Adrenal gland (tissue), 12 donors: Measurements from ENCODE around the gene IDS. TPM values are rescaled to one million over a fixed set of nuclear protein-coding genes. Genes with fewer than 3 reads are reported as not detected.

ENCODE experiments used
- DNase-seq, 7 donors: peaks; one replicate each; pipeline ENCODE4 v3.0.0-alpha.2; 2019 to 2020
- H3K27ac ChIP-seq, 5 donors: fragments of 200-600 bp; sonication (generic) in 4 of 5; 1 replicate in 3 of 5; 2 replicates in 2 of 5; pipeline versions ENCODE4 v1.5.1 to v1.8.0; 2016 to 2020; ENCODE audit warnings: mild to moderate bottlenecking in 1 of 5
- H3K27me3 ChIP-seq: fragments of 200-600 bp; 2 replicates; pipeline ENCODE4 v1.8.0; 2021
- H3K36me3 ChIP-seq, 2 donors: fragments of 200-600 bp; replicated peaks in 1 of 2; 1 replicate in 1 of 2; 2 replicates in 1 of 2; pipeline versions ENCODE4 v1.5.1 to v1.8.0; 2018 to 2022
- H3K4me1 ChIP-seq, 2 donors: fragments of 200-600 bp; replicated peaks in 1 of 2; 1 replicate in 1 of 2; 2 replicates in 1 of 2; pipeline versions ENCODE4 v1.5.1 to v1.8.0; 2018 to 2021
- H3K4me3 ChIP-seq, 4 donors: fragments of 200-600 bp; sonication (generic) in 3 of 4; one replicate each; pipeline ENCODE4 v1.5.1; 2016 to 2018
- H3K9me3 ChIP-seq, 3 donors: fragments of 200-600 bp; sonication (generic) in 1 of 3; replicated peaks in 1 of 3; 1 replicate in 2 of 3; 2 replicates in 1 of 3; pipeline versions ENCODE4 v1.5.1 to v1.8.0; 2016 to 2021
- POLR2A ChIP-seq, 2 donors: fragments of 450-650 bp; IDR thresholded peaks; one replicate each; pipeline ENCODE4 v1.6.1; 2017; ENCODE audit warnings: antibody characterized with exemption in 2 of 2, mild to moderate bottlenecking in 2 of 2, moderate library complexity in 1 of 2
- WGBS, 4 donors: extraction: QIAGEN DNeasy Blood & Tissue Kit in 2 of 4; methylation state at CpG; one replicate each; pipeline versions ENCODE4 v1.1.5 to v1.1.7; 2013 to 2017; 5-methylcytosine and 5-hydroxymethylcytosine counted together
- intact Hi-C, 2 donors: fragments of 100-400 bp; cut with DNase I; formaldehyde crosslinking; loops; one replicate each; pipeline versions ENCODE4 v1.14.1 to v1.15.0; 2022 to 2023
- polyA plus RNA-seq, 3 donors: library from polyadenylated mRNA; stranded (reverse); fragments of 200-250 nt in 2 of 3; fragments of 350-450 nt in 1 of 3; fragmentation: Illumina TruSeq in 1 of 3; extraction: RNeasy Lipid Tissue Mini Kit (QIAGEN cat#74804) in 1 of 3; gene quantifications; one replicate each; pipeline ENCODE4 v1.2.3, GENCODE V29; 2013 to 2014
- total RNA-seq, 9 donors: library from RNA; depleted of rRNA in 4 of 9; stranded (reverse); fragments of >200 nt in 4 of 9; fragments of 120-200 nt in 1 of 9; fragmentation: NEBNext Ultra II Directional in 1 of 9; extraction: Animal tissue kit (Norgen Biotek cat#: 25700) in 1 of 9; gene quantifications; one replicate each; pipeline versions ENCODE4 v1.1.0 to v1.2.4, GENCODE V29; 2013 to 2023
- TF ChIP-seq, protein P1 (sequence below), 6 experiments: fragments of 450-650 bp in 4 of 6; fragments of 200-600 bp in 2 of 6; sonication (generic) in 1 of 6; IDR thresholded peaks; 1 replicate in 5 of 6; 2 replicates in 1 of 6; pipeline versions ENCODE4 v1.5.1 to v1.8.0; 2016 to 2021; ENCODE audit warnings: antibody characterized with exemption in 6 of 6, mild to moderate bottlenecking in 2 of 6, moderate library complexity in 1 of 6
- donor health status: healthy with polysubstance abuse.
- donor health status: Bipolar disorder and iron deficiency.
- donor health status: DM: yes; HTN: yes; CAD: no.
- donor health status: DM: no; HTN: no; CAD: no.
- donor health status: DM: no; HTN: no; CAD: no.
- donor health status: DM: yes; HTN: yes; CAD: no.

Gene IDS
- total and polyA plus RNA-seq, 12 donors, result 19.5 to 87.6 (median 50.2) TPM

DNA sequence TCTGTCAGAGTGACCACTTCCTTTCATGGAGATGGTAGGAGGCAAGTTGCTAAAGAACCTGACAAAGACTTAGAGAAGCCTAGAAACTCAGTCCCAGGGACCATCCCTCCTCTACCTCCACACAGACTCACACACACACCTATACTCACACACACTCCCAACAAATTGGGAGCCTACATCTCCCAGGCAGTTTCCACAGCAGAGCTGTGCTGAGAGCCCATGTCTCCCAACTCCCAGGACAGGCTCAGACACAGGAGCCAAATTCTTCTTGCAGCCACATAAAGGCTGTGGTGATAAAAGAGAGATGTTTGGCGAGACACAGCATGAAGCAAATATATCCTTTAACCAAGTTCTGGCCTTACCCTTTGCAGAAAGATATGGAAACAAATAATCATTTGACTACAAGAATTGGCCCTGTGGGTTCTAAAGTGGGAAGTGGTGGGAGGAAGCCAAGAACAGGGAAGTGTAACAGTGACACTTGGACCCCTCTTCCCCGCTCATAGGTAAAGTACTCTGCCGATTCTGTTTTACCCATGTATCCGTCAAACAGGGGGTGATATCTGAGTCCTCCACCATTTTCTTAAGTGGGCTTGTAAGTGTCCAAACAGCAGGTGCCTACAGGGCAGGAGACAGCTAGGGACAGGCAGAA lies 11.0 kb upstream of the IDS start:
- WGBS, 4 donors, result 45 to 74% (median 57%) methylated on average over 2 to 4 of the region's 4 CpGs
- intact Hi-C loops, result no loop called here
- Histone ChIP-seq H3K4me3 (no peak overlapping the region), H3K4me1 (no peaks in the 10 kb centered on the region), H3K36me3 (no peaks in the 10 kb centered on the region), H3K9me3 (no peaks in the 10 kb centered on the region), H3K27ac (no peak overlapping the region), H3K27me3 (peaks cover 8% of the 10 kb centered on the region)
- DNase-seq, result no peak
- TF ChIP-seq, protein P1, sequence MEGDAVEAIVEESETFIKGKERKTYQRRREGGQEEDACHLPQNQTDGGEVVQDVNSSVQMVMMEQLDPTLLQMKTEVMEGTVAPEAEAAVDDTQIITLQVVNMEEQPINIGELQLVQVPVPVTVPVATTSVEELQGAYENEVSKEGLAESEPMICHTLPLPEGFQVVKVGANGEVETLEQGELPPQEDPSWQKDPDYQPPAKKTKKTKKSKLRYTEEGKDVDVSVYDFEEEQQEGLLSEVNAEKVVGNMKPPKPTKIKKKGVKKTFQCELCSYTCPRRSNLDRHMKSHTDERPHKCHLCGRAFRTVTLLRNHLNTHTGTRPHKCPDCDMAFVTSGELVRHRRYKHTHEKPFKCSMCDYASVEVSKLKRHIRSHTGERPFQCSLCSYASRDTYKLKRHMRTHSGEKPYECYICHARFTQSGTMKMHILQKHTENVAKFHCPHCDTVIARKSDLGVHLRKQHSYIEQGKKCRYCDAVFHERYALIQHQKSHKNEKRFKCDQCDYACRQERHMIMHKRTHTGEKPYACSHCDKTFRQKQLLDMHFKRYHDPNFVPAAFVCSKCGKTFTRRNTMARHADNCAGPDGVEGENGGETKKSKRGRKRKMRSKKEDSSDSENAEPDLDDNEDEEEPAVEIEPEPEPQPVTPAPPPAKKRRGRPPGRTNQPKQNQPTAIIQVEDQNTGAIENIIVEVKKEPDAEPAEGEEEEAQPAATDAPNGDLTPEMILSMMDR (IDR thresholded peaks at IDR 0.05), result no peak
- no peak for TF ChIP-seq POLR2A (IDR thresholded peaks at IDR 0.05)

DNA sequence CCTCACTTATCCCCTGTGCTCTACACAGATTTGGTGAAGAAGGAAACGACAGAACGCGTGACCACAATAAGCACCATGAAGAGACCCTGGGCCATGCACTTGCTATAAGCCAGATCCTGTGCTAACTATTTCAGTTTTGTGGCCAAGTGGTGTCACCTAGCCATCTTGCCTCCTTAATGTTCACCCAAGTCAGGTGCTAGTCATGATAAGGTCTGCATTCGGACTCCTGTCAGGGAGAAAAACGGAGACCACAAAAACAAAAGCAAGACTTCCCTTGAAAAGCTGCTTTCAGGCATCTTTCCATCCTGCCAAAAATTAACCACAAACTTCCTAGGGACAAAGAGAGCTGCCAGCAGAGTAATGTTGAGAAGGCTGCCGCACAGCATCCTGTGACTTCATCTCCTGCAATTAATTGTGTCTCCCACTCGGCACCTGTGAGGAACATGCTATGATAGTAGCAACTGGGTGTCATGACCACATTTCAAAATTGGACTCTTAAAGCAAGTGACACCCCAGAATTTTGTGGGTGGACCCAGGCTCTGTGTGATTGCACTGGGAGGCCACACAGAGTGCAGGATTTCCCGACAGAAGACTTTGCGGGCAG lies 8.8 kb upstream of the IDS start:
- Histone ChIP-seq H3K9me3 (no peaks in the 10 kb centered on the region), H3K27me3 (peaks cover 8% of the 10 kb centered on the region), H3K27ac (no peak overlapping the region), H3K4me3 (no peak overlapping the region), H3K4me1 (no peaks in the 10 kb centered on the region), H3K36me3 (no peaks in the 10 kb centered on the region)
- 67 to 76% (median 73%) methylated on average over 5 to 9 of the region's 9 CpGs for WGBS, 4 donors
- no peak for TF ChIP-seq POLR2A (IDR thresholded peaks at IDR 0.05)
- TF ChIP-seq, protein P1 (IDR thresholded peaks at IDR 0.05), result no peak
- intact Hi-C loops, result no loop called here
- peak in 1 of 7 donors; percentile 35 for DNase-seq

DNA sequence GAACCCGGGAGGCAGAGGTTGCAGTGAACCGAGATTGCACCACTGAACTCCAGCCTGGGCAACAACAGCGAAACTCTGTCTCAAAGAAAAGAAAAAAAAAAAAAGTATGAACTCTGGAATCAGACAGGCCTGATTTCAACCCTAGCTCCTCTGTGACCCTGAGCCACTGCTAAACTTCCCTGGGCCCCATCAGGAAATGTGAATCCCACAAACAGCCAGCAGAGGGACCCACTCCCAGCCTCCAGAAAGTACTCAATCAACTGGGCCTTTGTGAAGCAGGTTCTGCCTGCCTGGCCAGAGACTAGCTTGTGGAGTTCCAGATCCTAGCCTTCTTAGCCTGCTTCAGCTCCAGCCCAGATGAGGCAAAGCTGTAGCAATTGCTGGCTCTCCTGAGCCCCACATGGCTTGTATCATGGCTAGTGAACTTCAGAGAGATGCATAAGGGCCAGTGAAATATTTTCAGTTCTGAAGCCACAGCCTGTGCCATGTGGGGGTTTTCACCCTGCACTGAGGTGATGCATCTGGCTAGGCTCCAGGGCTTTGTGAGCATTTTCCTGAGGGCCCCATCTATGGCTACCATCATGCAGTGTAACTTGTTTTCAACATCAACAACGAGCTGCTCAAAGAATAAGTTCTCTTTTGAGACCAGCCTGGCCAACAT lies 7.2 kb upstream of the IDS start:
- Histone ChIP-seq H3K9me3 (no peaks in the 10 kb centered on the region), H3K4me1 (no peaks in the 10 kb centered on the region), H3K27me3 (peaks cover 8% of the 10 kb centered on the region), H3K4me3 (no peak overlapping the region), H3K36me3 (no peaks in the 10 kb centered on the region), H3K27ac (no peak overlapping the region)
- TF ChIP-seq POLR2A (IDR thresholded peaks at IDR 0.05), result no peak
- TF ChIP-seq, protein P1 (IDR thresholded peaks at IDR 0.05), result peak; percentile 32 to 61 (median 48)
- DNase-seq, result peak; percentile 43 to 79 (median 59)
- intact Hi-C loops, result no loop called here
- 52 to 83% (median 63%) methylated on average over 3 to 4 of the region's 4 CpGs for WGBS, 4 donors

DNA sequence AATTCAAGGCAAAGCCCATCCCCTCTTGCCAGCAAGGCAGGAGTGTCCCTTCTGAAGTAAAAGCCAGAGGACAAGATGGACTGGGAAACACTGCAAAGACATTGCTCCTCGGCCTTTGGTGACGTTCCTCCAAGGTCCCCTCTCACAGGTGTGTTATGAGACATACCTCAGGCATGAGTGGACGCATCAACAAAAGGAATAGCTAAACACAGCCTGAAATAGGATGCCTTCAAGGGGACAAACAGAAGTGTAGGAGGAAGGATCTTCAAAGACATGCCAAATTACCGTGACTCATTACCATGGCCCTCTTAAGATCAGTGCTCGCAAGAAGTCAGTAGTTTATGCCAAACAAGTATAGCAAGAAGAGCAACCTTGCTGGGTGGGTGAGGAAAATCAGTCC lies 6.0 kb upstream of the IDS start:
- Histone ChIP-seq H3K4me1 (no peaks in the 10 kb centered on the region), H3K9me3 (no peaks in the 10 kb centered on the region), H3K4me3 (no peak overlapping the region), H3K36me3 (no peaks in the 10 kb centered on the region), H3K27ac (no peak overlapping the region), H3K27me3 (peaks cover 8% of the 10 kb centered on the region)
- intact Hi-C loops, result no loop called here
- 65 to 79% (median 69%) methylated on average over 5 of the region's 5 CpGs for WGBS, 4 donors
- no peak for TF ChIP-seq POLR2A (IDR thresholded peaks at IDR 0.05)
- TF ChIP-seq, protein P1 (IDR thresholded peaks at IDR 0.05), result no peak
- no peak for DNase-seq
